ENCODE results near the gene ZNF503.

ZNF503 gene

GRCh38 chr10:75448166-75448565 is 46.6 kb upstream of the ZNF503 start:
- DNase-seq (ENCODE audit: low spot score), result no peak

GRCh38 chr10:75446508-75446907 is 44.9 kb upstream of the ZNF503 start:
- H3K27ac ChIP-seq (ENCODE audit: poor library complexity, severe bottlenecking), result no peak overlapping the region
- ATAC-seq (ENCODE audit: low read depth) (no peak), DNase-seq (ENCODE audit: low spot score) (no peak)
- no peaks in the 10 kb centered on the region for H3K4me1 ChIP-seq (ENCODE audit: insufficient read depth, poor library complexity, severe bottlenecking)
- H3K27me3 ChIP-seq (ENCODE audit: insufficient read depth, poor library complexity, severe bottlenecking), result no peaks in the 10 kb centered on the region
- H3K36me3 ChIP-seq (ENCODE audit: low read depth), result no peaks in the 10 kb centered on the region
- H3K9me3 ChIP-seq (ENCODE audit: severe bottlenecking), result peaks cover 8% of the 10 kb centered on the region
- no peak overlapping the region for H3K4me3 ChIP-seq (ENCODE audit: severe bottlenecking)
- TF ChIP-seq CTCF (IDR thresholded peaks at IDR 0.05; ENCODE audit: poor library complexity, severe bottlenecking), result no peak

More at GRCh38 chr10:75448166-75448565, 46.6 kb upstream of the ZNF503 start:
- Histone ChIP-seq H3K36me3 (ENCODE audit: low read depth) (no peaks in the 10 kb centered on the region), H3K4me1 (ENCODE audit: insufficient read depth, poor library complexity, severe bottlenecking) (no peaks in the 10 kb centered on the region), H3K27ac (ENCODE audit: poor library complexity, severe bottlenecking) (no peak overlapping the region), H3K27me3 (ENCODE audit: insufficient read depth, poor library complexity, severe bottlenecking) (no peaks in the 10 kb centered on the region), H3K9me3 (ENCODE audit: severe bottlenecking) (peaks cover 4% of the 10 kb centered on the region), H3K4me3 (ENCODE audit: severe bottlenecking) (no peak overlapping the region)
- TF ChIP-seq CTCF (IDR thresholded peaks at IDR 0.05; ENCODE audit: poor library complexity, severe bottlenecking), result no peak
- ATAC-seq (ENCODE audit: low read depth), result no peak

DNA sequence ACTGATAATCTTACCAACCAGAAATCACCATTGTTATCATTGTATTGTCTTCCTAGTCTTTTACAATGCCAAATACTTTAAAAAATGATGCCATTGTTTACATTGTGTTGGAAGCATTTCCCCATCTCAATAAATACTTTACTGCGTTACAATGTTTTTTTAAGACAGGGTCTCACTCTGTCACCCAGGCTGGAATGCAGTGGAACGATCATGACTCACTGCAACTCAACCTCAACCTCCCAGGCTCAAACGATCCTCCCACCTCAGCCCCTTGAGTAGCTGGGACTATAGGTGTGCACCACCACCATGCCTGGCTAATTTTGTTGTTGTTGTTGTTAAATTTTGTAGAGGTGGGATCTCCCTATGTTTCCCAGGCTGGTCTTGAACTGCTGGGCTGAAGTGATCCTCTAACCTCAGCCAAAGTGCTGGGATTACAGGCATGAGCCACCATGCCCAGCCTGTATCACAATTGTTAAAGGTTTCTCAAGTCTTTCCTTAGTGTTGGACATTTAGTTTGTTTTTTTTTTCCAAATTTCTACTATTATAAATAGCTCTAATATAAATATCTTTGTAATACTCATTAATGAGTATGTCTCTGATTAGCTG is 43.3 kb upstream of the ZNF503 start:
- no peak for TF ChIP-seq CTCF (IDR thresholded peaks at IDR 0.05; ENCODE audit: poor library complexity, severe bottlenecking)
- ATAC-seq (ENCODE audit: low read depth) (no peak), DNase-seq (ENCODE audit: low spot score) (no peak)
- H3K9me3 ChIP-seq (ENCODE audit: severe bottlenecking), result peaks cover 8% of the 10 kb centered on the region
- no peaks in the 10 kb centered on the region for H3K27me3 ChIP-seq (ENCODE audit: insufficient read depth, poor library complexity, severe bottlenecking)
- no peaks in the 10 kb centered on the region for H3K4me1 ChIP-seq (ENCODE audit: insufficient read depth, poor library complexity, severe bottlenecking)
- H3K27ac ChIP-seq (ENCODE audit: poor library complexity, severe bottlenecking), result no peak overlapping the region
- no peaks in the 10 kb centered on the region for H3K36me3 ChIP-seq (ENCODE audit: low read depth)
- H3K4me3 ChIP-seq (ENCODE audit: severe bottlenecking), result no peak overlapping the region

GRCh38 chr10:75443362-75443761 is 41.8 kb upstream of the ZNF503 start:
- Histone ChIP-seq H3K4me1 (ENCODE audit: insufficient read depth, poor library complexity, severe bottlenecking) (no peaks in the 10 kb centered on the region), H3K9me3 (ENCODE audit: severe bottlenecking) (peaks cover 8% of the 10 kb centered on the region), H3K27me3 (ENCODE audit: insufficient read depth, poor library complexity, severe bottlenecking) (no peaks in the 10 kb centered on the region), H3K36me3 (ENCODE audit: low read depth) (no peaks in the 10 kb centered on the region), H3K27ac (ENCODE audit: poor library complexity, severe bottlenecking) (no peak overlapping the region), H3K4me3 (ENCODE audit: severe bottlenecking) (no peak overlapping the region)
- no peak for DNase-seq (ENCODE audit: low spot score)
- ATAC-seq (ENCODE audit: low read depth), result no peak
- TF ChIP-seq CTCF (IDR thresholded peaks at IDR 0.05; ENCODE audit: poor library complexity, severe bottlenecking), result no peak

DNA sequence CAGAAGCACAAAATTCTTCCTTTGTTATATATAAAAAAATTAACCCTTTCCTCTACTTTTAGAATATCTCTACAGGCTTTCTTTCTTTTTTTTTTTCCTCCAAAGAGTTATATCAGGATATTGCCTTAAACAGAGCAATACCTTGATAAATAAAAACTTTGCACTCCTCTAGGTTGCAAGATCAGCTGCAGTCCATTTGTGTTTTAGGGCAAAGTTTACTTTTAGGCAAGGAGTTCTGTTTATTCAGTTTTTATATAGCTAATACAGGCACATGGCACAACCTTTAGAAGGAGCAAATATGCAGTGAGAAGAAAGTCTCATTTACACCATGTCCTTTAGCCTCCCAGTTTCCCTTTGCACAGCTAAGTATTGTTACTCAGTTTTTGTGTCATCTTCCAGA is 40.1 kb upstream of the ZNF503 start:
- Histone ChIP-seq H3K9me3 (ENCODE audit: severe bottlenecking) (peaks cover 8% of the 10 kb centered on the region), H3K27me3 (ENCODE audit: insufficient read depth, poor library complexity, severe bottlenecking) (no peaks in the 10 kb centered on the region), H3K4me3 (ENCODE audit: severe bottlenecking) (no peak overlapping the region), H3K4me1 (ENCODE audit: insufficient read depth, poor library complexity, severe bottlenecking) (no peaks in the 10 kb centered on the region), H3K27ac (ENCODE audit: poor library complexity, severe bottlenecking) (no peak overlapping the region), H3K36me3 (ENCODE audit: low read depth) (no peaks in the 10 kb centered on the region)
- no peak for DNase-seq (ENCODE audit: low spot score)
- ATAC-seq (ENCODE audit: low read depth), result no peak
- no peak for TF ChIP-seq CTCF (IDR thresholded peaks at IDR 0.05; ENCODE audit: poor library complexity, severe bottlenecking)

Measured in RWPE2 (cell line).